ENCODE data around the gene TMEFF1.

Gene TMEFF1

GRCh38 chr9:100441911-100442361 is 31.0 kb upstream of the TMEFF1 start:
- H3K4me3 ChIP-seq (ENCODE audit: low read length) = no peak overlapping the region
- no peak for TF ChIP-seq ZNF274 (IDR thresholded peaks at IDR 0.05; ENCODE audit: low read depth, low read length)

- no peak for TF ChIP-seq ZNF274 (IDR thresholded peaks at IDR 0.05; ENCODE audit: low read depth, low read length)
- H3K4me3 ChIP-seq (ENCODE audit: low read length) = no peak overlapping the region
Observed at GRCh38 chr9:100443781-100444768, 28.9 kb upstream of the TMEFF1 start.

GRCh38 chr9:100445161-100445902 is 27.6 kb upstream of the TMEFF1 start:
- no peak overlapping the region for H3K4me3 ChIP-seq (ENCODE audit: low read length)
- TF ChIP-seq ZNF274 (IDR thresholded peaks at IDR 0.05; ENCODE audit: low read depth, low read length) = no peak

- no peak for TF ChIP-seq ZNF274 (IDR thresholded peaks at IDR 0.05; ENCODE audit: low read depth, low read length)
- H3K4me3 ChIP-seq (ENCODE audit: low read length) = no peak overlapping the region
Observed at GRCh38 chr9:100445903-100446549, 26.9 kb upstream of the TMEFF1 start.

GRCh38 chr9:100447041-100447440 is 25.9 kb upstream of the TMEFF1 start:
- no peak for TF ChIP-seq ZNF274 (IDR thresholded peaks at IDR 0.05; ENCODE audit: low read depth, low read length)
- H3K4me3 ChIP-seq (ENCODE audit: low read length) = no peak overlapping the region

- no peak for TF ChIP-seq ZNF274 (IDR thresholded peaks at IDR 0.05; ENCODE audit: low read depth, low read length)
Observed at GRCh38 chr9:100448266-100448665, 24.7 kb upstream of the TMEFF1 start.

GRCh38 chr9:100449420-100449819 is 23.5 kb upstream of the TMEFF1 start:
- no peak overlapping the region for H3K4me3 ChIP-seq (ENCODE audit: low read length)
- no peak for TF ChIP-seq ZNF274 (IDR thresholded peaks at IDR 0.05; ENCODE audit: low read depth, low read length)

More at GRCh38 chr9:100448266-100448665, 24.7 kb upstream of the TMEFF1 start:
- H3K4me3 ChIP-seq (ENCODE audit: low read length) = no peak overlapping the region

GRCh38 chr9:100452894-100453293 is 20.1 kb upstream of the TMEFF1 start:
- no peak overlapping the region for H3K4me3 ChIP-seq (ENCODE audit: low read length)
- no peak for TF ChIP-seq ZNF274 (IDR thresholded peaks at IDR 0.05; ENCODE audit: low read depth, low read length)

GRCh38 chr9:100455470-100455869 is 17.5 kb upstream of the TMEFF1 start:
- H3K4me3 ChIP-seq (ENCODE audit: low read length) = no peak overlapping the region
- no peak for TF ChIP-seq ZNF274 (IDR thresholded peaks at IDR 0.05; ENCODE audit: low read depth, low read length)

GRCh38 chr9:100457517-100457916 is 15.4 kb upstream of the TMEFF1 start:
- TF ChIP-seq ZNF274 (IDR thresholded peaks at IDR 0.05; ENCODE audit: low read depth, low read length) = no peak

GRCh38 chr9:100459963-100460362 is 13.0 kb upstream of the TMEFF1 start:
- H3K4me3 ChIP-seq (ENCODE audit: low read length) = no peak overlapping the region
- no peak for TF ChIP-seq ZNF274 (IDR thresholded peaks at IDR 0.05; ENCODE audit: low read depth, low read length)

More at GRCh38 chr9:100457517-100457916, 15.4 kb upstream of the TMEFF1 start:
- no peak overlapping the region for H3K4me3 ChIP-seq (ENCODE audit: low read length)

GRCh38 chr9:100465274-100465673 is 7.7 kb upstream of the TMEFF1 start:
- no peak for TF ChIP-seq ZNF274 (IDR thresholded peaks at IDR 0.05; ENCODE audit: low read depth, low read length)
- no peak overlapping the region for H3K4me3 ChIP-seq (ENCODE audit: low read length)

- no peak for TF ChIP-seq ZNF274 (IDR thresholded peaks at IDR 0.05; ENCODE audit: low read depth, low read length)
- H3K4me3 ChIP-seq (ENCODE audit: low read length) = no peak overlapping the region
Observed at GRCh38 chr9:100465761-100466160, 7.2 kb upstream of the TMEFF1 start.

GRCh38 chr9:100466171-100466828 is 6.6 kb upstream of the TMEFF1 start:
- H3K4me3 ChIP-seq (ENCODE audit: low read length) = no peak overlapping the region
- no peak for TF ChIP-seq ZNF274 (IDR thresholded peaks at IDR 0.05; ENCODE audit: low read depth, low read length)
